Smooth muscle cell of the coronary artery (primary cell): ENCODE results near the gene ZNF550. TPM values are rescaled to one million over a fixed set of nuclear protein-coding genes. Genes with fewer than 3 reads are reported as not detected.

Experiments used
- total RNA-seq: library from RNA; depleted of rRNA; stranded (reverse); fragments of >200 nt; gene quantifications from 2 replicates; pipeline ENCODE4 v1.2.3, GENCODE V29; 2014; ENCODE audit warnings: low replicate concordance

ZNF550 gene
- total RNA-seq = 5.0 and 10.6 TPM in 2 replicates

GRCh38 chr19:57559404-57560025, at the start of gene ZNF550:
Gene ZNF550, minus strand, starts transcription at chr19:57559863. Its CDS starts 181 bp downstream, at chr19:57559682.

GRCh38 chr19:57599761-57600383, 40.2 kb upstream of the ZNF550 start, which contains the start of gene ZNF530:
Gene ZNF530, plus strand, starts transcription at chr19:57599885. Its CDS starts 4,461 bp downstream, at chr19:57604346.

GRCh38 chr19:57583521-57584416, 24.1 kb upstream of the ZNF550 start, which contains the start of gene ZIK1:
Gene ZIK1, plus strand, starts transcription at chr19:57584145. Its CDS starts 212 bp downstream, at chr19:57584357.

GRCh38 chr19:57578487-57579205, 19.0 kb upstream of the ZNF550 start, which contains the start of gene ZNF416:
Gene ZNF416, minus strand, starts transcription at chr19:57578911. Its CDS starts 207 bp downstream, at chr19:57578704.

GRCh38 chr19:57527136-57527881, 32.4 kb downstream of the ZNF550 start, which contains the start of gene ZNF549:
Gene ZNF549, plus strand, starts transcription at chr19:57527356. Its CDS starts 218 bp downstream, at chr19:57527574.

GRCh38 chr19:57499680-57500395, 59.8 kb downstream of the ZNF550 start, which contains the start of gene ZNF773:
Gene ZNF773, plus strand, starts transcription at chr19:57499938. Its CDS starts 143 bp downstream, at chr19:57500081.

GRCh38 chr19:57487477-57488298, 72.0 kb downstream of the ZNF550 start, which contains the start of gene ZNF419:
Gene ZNF419, plus strand, starts transcription at chr19:57487750. Its CDS starts 201 bp downstream, at chr19:57487951.

Other genes with a start within 250 kb of the ZNF550 start
- gene ZNF543, start 239.4 kb downstream of the ZNF550 start, total RNA-seq = 6.7 and 9.3 TPM in 2 replicates
- gene ZNF304, start 208.6 kb downstream of the ZNF550 start, total RNA-seq = 9.2 and 10.5 TPM in 2 replicates
- gene TRAPPC2B, start 196.3 kb downstream of the ZNF550 start, total RNA-seq = 10.7 and 16.0 TPM in 2 replicates
- gene ZNF547, start 196.3 kb downstream of the ZNF550 start, total RNA-seq = 4.3 and 10.6 TPM in 2 replicates
- gene ZNF548, start 170.0 kb downstream of the ZNF550 start, total RNA-seq = 19.0 and 23.7 TPM in 2 replicates
- 9.1 and 18.1 TPM in 2 replicates for gene ZNF17, start 148.7 kb downstream of the ZNF550 start, total RNA-seq
- 8.2 and 17.4 TPM in 2 replicates for gene ZNF749, start 124.5 kb downstream of the ZNF550 start, total RNA-seq
- 0.23 and 0.30 TPM in 2 replicates for gene VN1R1, start 102.7 kb downstream of the ZNF550 start, total RNA-seq
- 13.1 and 25.6 TPM in 2 replicates for gene ZNF772, start 82.3 kb downstream of the ZNF550 start, total RNA-seq
- gene ZNF419, start 72.1 kb downstream of the ZNF550 start, total RNA-seq = 8.2 and 23.2 TPM in 2 replicates
- 9.1 and 27.1 TPM in 2 replicates for gene ZNF773, start 59.9 kb downstream of the ZNF550 start, total RNA-seq
- 4.1 and 9.5 TPM in 2 replicates for gene ZNF549, start 32.5 kb downstream of the ZNF550 start, total RNA-seq
- gene ZNF416, start 19.0 kb upstream of the ZNF550 start, total RNA-seq = 4.8 and 6.3 TPM in 2 replicates
- 4.6 and 11.3 TPM in 2 replicates for gene ZIK1, start 24.3 kb upstream of the ZNF550 start, total RNA-seq
- gene ZNF530, start 40.0 kb upstream of the ZNF550 start, total RNA-seq = 0.70 and 4.1 TPM in 2 replicates
- 12.3 and 25.0 TPM in 2 replicates for gene ZNF134, start 54.4 kb upstream of the ZNF550 start, total RNA-seq
- gene ZNF211, start 73.3 kb upstream of the ZNF550 start, total RNA-seq = 10.9 and 13.9 TPM in 2 replicates
- gene ZSCAN4, start 109.1 kb upstream of the ZNF550 start, total RNA-seq = not detected in 2 replicates
- 4.0 and 7.0 TPM in 2 replicates for gene ZNF551, start 122.1 kb upstream of the ZNF550 start, total RNA-seq
- gene ZNF154, start 149.3 kb upstream of the ZNF550 start, total RNA-seq = 4.4 and 4.9 TPM in 2 replicates
- 9.6 and 11.1 TPM in 2 replicates for gene ZNF671, start 167.8 kb upstream of the ZNF550 start, total RNA-seq
- gene ZNF776, start 187.0 kb upstream of the ZNF550 start, total RNA-seq = 11.8 and 17.5 TPM in 2 replicates
- gene ZNF586, start 209.8 kb upstream of the ZNF550 start, total RNA-seq = 12.6 and 15.9 TPM in 2 replicates